Small intestine (tissue), 7 donors: ENCODE measurements around the gene FBN2. TPM values are rescaled to one million over a fixed set of nuclear protein-coding genes. Genes with fewer than 3 reads are reported as not detected.
"Not testable (repeated sequence)": the region's sequence is repeated elsewhere in the genome, so short reads cannot be mapped to it uniquely, and the experiment has no call there.

Experiments used
- DNase-seq, 2 donors: peaks; one replicate each; pipeline versions ENCODE4 v3.0.0 to v3.0.0-alpha.2; 2013
- FAIRE-seq: peaks from 2 replicates; lab custom pipeline; 2012; peaks lifted over from hg19 to GRCh38; lab: Jason Lieb, UNC
- H3K27ac ChIP-seq, 3 donors: one replicate each; pipeline ENCODE4 v1.5.1; 2013; ENCODE audit warnings: low read length in 2 of 3, mild to moderate bottlenecking in 2 of 3, control low read depth in 1 of 3, inconsistent platforms in 1 of 3, low read depth in 1 of 3, moderate library complexity in 1 of 3
- H3K27me3 ChIP-seq, 3 donors: one replicate each; pipeline ENCODE4 v1.6.1; 2013; ENCODE audit warnings: low read length in 3 of 3, inconsistent platforms in 1 of 3; ENCODE audit not compliant: control insufficient read depth in 3 of 3, insufficient read depth in 3 of 3
- H3K36me3 ChIP-seq, 3 donors: one replicate each; pipeline ENCODE4 v1.6.1; 2013; ENCODE audit warnings: low read length in 3 of 3, inconsistent platforms in 1 of 3, low read depth in 1 of 3, mild to moderate bottlenecking in 1 of 3, moderate library complexity in 1 of 3; ENCODE audit not compliant: control insufficient read depth in 3 of 3, insufficient read depth in 2 of 3
- H3K4me1 ChIP-seq, 3 donors: one replicate each; pipeline ENCODE4 v1.6.1; 2013; ENCODE audit warnings: low read length in 2 of 3, inconsistent platforms in 1 of 3, low read depth in 1 of 3, mild to moderate bottlenecking in 1 of 3, moderate library complexity in 1 of 3; ENCODE audit not compliant: control insufficient read depth in 3 of 3, insufficient read depth in 2 of 3
- H3K4me3 ChIP-seq, 3 donors: one replicate each; pipeline ENCODE4 v1.5.1; 2013; ENCODE audit warnings: low read length in 3 of 3, control low read depth in 1 of 3, inconsistent platforms in 1 of 3, low read depth in 1 of 3, mild to moderate bottlenecking in 1 of 3, moderate library complexity in 1 of 3
- H3K9me3 ChIP-seq, 2 donors: one replicate each; pipeline ENCODE4 v1.6.1; 2013; ENCODE audit warnings: low read depth in 1 of 2, low read length in 1 of 2; ENCODE audit not compliant: control insufficient read depth in 2 of 2, insufficient read depth in 1 of 2
- WGBS, 3 donors: extraction: QIAGEN DNeasy Blood & Tissue Kit; methylation state at CpG; one replicate each; pipeline ENCODE4 v1.1.7; 2013; 5-methylcytosine and 5-hydroxymethylcytosine counted together
- polyA plus RNA-seq, 4 donors: library from polyadenylated mRNA; stranded (reverse) in 3 of 4; unstranded in 1 of 4; fragments of 200-250 nt in 3 of 4; fragments of 120-200 nt in 1 of 4; gene quantifications; one replicate each; pipeline versions ENCODE4 v1.2.1 to v1.2.3, GENCODE V29; 2013
- donor health status: healthy with polysubstance abuse.
- donor health status: control.
- donor health status: control.
- donor health status: Bipolar disorder and iron deficiency.
- donor health status: healthy.

FBN2 gene
- polyA plus RNA-seq, 4 donors: under 0.01 to 16.9 (median 0.21) TPM; not detected in 1

DNA sequence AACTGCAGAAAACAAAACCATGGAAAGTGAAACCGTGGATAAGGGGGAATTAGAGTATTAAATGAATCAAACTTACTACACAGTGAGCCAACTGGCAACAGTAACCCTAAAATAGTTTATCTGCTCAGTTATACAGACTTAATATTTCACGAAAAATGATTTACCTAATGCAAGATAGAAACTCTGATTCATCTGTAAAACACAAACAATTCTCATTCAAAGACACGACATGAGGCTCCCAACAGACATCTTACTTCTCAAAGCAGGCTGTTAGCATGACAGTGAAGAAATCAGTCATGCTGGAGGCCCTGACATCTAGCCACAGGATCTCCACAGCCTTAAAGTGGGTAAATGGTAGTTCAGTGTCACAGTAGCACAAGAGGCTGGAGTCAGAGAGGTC, 131.2 kb downstream of the FBN2 start:
- Histone ChIP-seq H3K4me1 (no peaks in the 10 kb centered on the region), H3K27me3 (no peaks in the 10 kb centered on the region), H3K9me3 (no peaks in the 10 kb centered on the region), H3K36me3 (peaks cover 0 to 2% (median 0%) of the 10 kb centered on the region in 3 donors), H3K27ac (no peak overlapping the region), H3K4me3 (no peak overlapping the region)
- WGBS, 3 donors: 43 to 66% (median 50%) methylated on average over 3 of the region's 3 CpGs
- FAIRE-seq (no peak), DNase-seq (no peak)

DNA sequence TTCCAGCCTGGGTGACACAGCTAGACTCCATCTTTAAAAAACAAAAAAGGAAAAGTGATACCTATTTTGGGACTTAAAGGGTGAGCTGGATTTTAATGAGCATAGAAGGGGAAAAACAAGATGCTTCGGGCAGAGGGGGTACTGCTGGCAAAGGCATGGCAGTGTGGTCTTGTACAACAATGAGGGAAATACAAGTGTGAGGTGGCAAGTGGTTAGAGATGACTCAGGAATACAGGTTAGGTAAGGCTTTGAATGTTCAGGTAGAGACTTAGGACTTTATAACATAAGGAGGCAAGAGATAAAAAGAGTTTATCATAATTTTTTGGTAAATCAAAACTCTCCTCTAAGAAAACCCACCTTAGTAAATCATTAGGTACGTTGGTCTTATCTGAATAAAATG, 132.9 kb downstream of the FBN2 start:
- no peak overlapping the region for H3K4me3 ChIP-seq
- no peaks in the 10 kb centered on the region for H3K9me3 ChIP-seq
- no peaks in the 10 kb centered on the region for H3K36me3 ChIP-seq
- no peaks in the 10 kb centered on the region for H3K4me1 ChIP-seq
- H3K27ac ChIP-seq: no peak overlapping the region
- FAIRE-seq (no peak), DNase-seq (no peak)
- WGBS, 3 donors: 55 to 79% (median 60%) methylated on average over 2 of the region's 2 CpGs
- H3K27me3 ChIP-seq: no peaks in the 10 kb centered on the region

DNA sequence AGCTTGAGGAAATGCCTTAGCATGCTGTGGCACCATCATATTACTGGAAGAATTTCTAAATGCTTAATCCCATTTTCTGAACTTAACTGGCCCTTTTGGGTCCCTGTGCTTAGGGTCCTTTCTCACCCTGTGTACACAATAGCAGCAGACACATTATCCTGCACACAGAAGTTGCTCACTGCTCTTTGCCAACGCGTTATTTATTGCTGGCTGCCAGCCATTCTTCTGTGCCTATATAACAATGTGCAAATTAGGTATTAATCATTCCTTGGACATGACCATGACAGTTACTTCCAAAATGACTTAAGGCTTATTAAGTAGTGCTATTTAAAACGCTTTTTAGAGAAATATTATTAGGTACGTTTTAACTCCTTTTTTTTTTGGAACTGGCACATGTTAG, 134.7 kb downstream of the FBN2 start:
- DNase-seq (no peak), FAIRE-seq (no peak)
- no peak overlapping the region for H3K4me3 ChIP-seq
- no peaks in the 10 kb centered on the region for H3K4me1 ChIP-seq
- no peaks in the 10 kb centered on the region for H3K9me3 ChIP-seq
- no peak overlapping the region for H3K27ac ChIP-seq
- H3K27me3 ChIP-seq: no peaks in the 10 kb centered on the region
- 52 to 66% (median 59%) methylated on average over 4 of the region's 4 CpGs for WGBS, 3 donors
- H3K36me3 ChIP-seq: no peaks in the 10 kb centered on the region

DNA sequence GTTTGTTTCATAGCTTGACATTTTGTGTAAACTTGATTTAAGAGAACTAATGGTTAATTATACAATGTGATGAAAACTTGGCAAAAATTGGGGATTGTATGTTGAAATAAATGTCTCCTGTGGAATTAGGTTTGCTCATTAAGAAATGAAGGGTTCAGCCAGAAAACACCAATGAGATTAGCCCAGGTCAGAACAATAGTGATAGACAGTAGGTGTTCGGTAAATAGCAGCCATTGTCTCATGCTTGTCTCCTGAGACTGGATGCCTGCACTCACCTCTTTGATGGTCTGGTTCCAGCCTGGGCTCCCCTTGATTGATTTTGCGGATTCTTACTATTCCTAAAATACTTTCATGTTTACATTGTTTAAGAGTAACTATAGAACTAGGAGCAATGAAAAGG, 135.5 kb downstream of the FBN2 start:
- WGBS, 3 donors: 53 to 77% (median 62%) methylated on average over 2 of the region's 2 CpGs
- Histone ChIP-seq H3K4me1 (no peaks in the 10 kb centered on the region), H3K27me3 (no peaks in the 10 kb centered on the region), H3K4me3 (no peak overlapping the region), H3K9me3 (no peaks in the 10 kb centered on the region), H3K36me3 (no peaks in the 10 kb centered on the region), H3K27ac (no peak overlapping the region)
- DNase-seq (no peak), FAIRE-seq (no peak)

DNA sequence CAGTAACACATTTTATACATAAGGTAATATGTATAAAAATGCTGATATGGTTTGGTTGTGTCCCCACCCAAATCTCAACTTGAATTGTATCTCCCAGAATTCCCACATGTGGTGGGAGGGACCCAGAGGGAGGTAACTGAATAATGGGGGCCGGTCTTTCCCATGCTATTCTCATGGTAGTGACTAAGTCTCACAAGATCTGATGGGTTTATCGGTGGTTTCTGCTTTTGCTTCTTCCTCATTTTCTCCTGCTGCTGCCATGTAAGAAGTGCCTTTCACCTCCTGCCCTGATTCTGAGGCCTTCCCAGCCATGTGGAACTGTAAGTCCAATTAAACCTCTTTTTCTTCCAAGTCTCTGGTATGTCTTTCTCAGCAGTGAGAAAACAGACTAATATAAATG, 137.3 kb downstream of the FBN2 start:
- not testable (repeated sequence) for DNase-seq, FAIRE-seq, H3K27ac ChIP-seq, H3K4me3 ChIP-seq, H3K9me3 ChIP-seq, H3K36me3 ChIP-seq, H3K4me1 ChIP-seq, H3K27me3 ChIP-seq
- 92 to 100% (median 93%) methylated on average over 2 of the region's 2 CpGs for WGBS, 3 donors

DNA sequence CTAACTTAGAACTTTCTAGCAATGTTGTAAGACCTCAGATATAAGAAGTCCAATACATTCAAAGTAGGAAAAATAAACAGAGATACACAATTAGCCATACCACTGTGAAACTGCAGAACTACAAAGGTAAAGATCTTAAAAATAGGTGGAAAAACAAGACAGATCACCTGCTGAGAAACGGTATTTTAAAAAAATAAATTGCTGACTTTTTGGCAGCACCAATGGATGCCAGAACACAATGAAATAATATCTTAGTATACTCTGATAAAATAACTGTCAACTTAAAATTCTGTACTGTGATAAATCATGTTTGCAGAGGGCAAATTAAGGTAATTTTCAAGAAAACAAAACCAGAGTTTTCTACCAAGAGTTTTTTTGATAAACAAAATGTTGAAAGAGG, 138.9 kb downstream of the FBN2 start:
- Histone ChIP-seq H3K27me3 (no peaks in the 10 kb centered on the region), H3K4me1 (no peaks in the 10 kb centered on the region), H3K9me3 (no peaks in the 10 kb centered on the region), H3K4me3 (no peak overlapping the region), H3K27ac (no peak overlapping the region), H3K36me3 (no peaks in the 10 kb centered on the region)
- FAIRE-seq (no peak), DNase-seq (no peak)
- 73 to 83% (median 74%) methylated on average over 1 of the region's 1 CpG for WGBS, 3 donors

DNA sequence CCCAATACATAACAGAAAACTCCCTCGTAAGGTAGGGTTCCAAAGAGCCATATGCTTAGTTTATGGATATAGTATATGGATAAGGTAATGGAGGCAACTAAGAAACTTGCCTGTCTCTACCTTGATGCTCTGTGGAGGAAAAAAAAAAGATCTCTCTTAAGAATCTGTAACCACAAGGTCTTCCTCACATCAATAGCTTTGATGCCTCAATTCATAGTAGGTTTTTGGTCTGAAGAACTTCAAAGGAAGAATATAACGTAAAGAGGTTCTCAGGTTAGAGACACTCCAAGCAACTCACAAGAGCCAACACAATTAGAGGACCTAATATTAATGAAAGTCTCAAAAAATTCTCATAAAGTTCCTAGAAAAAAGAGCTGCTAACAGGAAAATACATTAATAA, 140.2 kb downstream of the FBN2 start:
- H3K9me3 ChIP-seq: no peaks in the 10 kb centered on the region
- 73 to 78% (median 77%) methylated on average over 2 of the region's 2 CpGs for WGBS, 3 donors
- no peak for FAIRE-seq

DNA sequence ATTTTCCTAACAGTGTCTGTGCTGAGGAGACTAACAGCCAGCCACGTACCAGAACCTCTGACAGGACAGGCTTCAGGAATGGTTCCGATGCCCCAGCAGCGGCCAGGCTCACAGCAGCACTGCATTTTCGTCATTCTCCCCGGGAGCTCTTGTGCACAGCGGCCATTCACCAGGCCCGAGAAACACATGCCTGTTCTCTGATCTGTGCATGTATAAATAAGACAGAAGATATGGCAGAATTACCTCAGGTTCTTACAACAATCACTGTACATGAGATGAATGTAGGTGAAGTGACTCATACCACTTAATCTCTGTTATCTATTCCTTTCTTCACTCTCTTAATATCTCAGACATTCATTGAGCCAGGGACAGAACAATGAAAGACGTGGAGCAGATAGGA, 143.0 kb downstream of the FBN2 start:
- FAIRE-seq (no peak), DNase-seq (no peak)
- Histone ChIP-seq H3K4me3 (no peak overlapping the region), H3K4me1 (no peaks in the 10 kb centered on the region), H3K27me3 (no peaks in the 10 kb centered on the region), H3K9me3 (no peaks in the 10 kb centered on the region), H3K27ac (no peak overlapping the region), H3K36me3 (peaks cover 0 to 2% (median 0%) of the 10 kb centered on the region in 3 donors)
- 73 to 87% (median 81%) methylated on average over 8 of the region's 8 CpGs for WGBS, 3 donors

More for the DNA sequence above, 140.2 kb downstream of the FBN2 start:
- no peak overlapping the region for H3K4me3 ChIP-seq
- peaks cover 0 to 2% (median 0%) of the 10 kb centered on the region in 3 donors for H3K36me3 ChIP-seq
- no peaks in the 10 kb centered on the region for H3K27me3 ChIP-seq
- DNase-seq: no peak
- H3K4me1 ChIP-seq: no peaks in the 10 kb centered on the region
- H3K27ac ChIP-seq: no peak overlapping the region

DNA sequence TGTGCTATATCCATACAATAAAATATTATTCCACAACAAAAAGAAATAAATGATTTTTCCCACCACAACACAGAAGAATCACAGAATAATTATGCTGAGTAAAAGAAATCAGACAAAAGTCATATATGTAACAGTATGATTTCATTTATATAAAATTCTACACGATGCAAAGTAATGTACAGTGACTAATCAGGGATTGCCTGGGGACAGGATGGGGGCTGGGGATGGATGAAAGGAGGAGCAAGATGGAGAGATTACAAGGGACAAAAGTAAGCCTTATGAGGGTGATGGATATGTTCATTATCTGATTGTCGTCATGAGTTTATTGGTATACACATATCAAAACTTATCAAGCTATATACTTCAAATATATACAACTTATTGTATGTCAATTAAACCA, 154.0 kb downstream of the FBN2 start:
- WGBS, 3 donors: 57 to 88% (median 70%) methylated on average over 2 of the region's 2 CpGs
- H3K36me3 ChIP-seq: no peaks in the 10 kb centered on the region

More for the DNA sequence above, 154.0 kb downstream of the FBN2 start:
- H3K9me3 ChIP-seq: no peaks in the 10 kb centered on the region
- H3K27me3 ChIP-seq: no peaks in the 10 kb centered on the region
- H3K27ac ChIP-seq: no peak overlapping the region
- no peaks in the 10 kb centered on the region for H3K4me1 ChIP-seq
- no peak overlapping the region for H3K4me3 ChIP-seq
- FAIRE-seq (no peak), DNase-seq (no peak)
